ENCODE data around the gene GADD45GIP1.

GRCh38 chr19:12944104-12944674 is 12.8 kb downstream of the GADD45GIP1 start:
- TF ChIP-seq, protein P1, sequence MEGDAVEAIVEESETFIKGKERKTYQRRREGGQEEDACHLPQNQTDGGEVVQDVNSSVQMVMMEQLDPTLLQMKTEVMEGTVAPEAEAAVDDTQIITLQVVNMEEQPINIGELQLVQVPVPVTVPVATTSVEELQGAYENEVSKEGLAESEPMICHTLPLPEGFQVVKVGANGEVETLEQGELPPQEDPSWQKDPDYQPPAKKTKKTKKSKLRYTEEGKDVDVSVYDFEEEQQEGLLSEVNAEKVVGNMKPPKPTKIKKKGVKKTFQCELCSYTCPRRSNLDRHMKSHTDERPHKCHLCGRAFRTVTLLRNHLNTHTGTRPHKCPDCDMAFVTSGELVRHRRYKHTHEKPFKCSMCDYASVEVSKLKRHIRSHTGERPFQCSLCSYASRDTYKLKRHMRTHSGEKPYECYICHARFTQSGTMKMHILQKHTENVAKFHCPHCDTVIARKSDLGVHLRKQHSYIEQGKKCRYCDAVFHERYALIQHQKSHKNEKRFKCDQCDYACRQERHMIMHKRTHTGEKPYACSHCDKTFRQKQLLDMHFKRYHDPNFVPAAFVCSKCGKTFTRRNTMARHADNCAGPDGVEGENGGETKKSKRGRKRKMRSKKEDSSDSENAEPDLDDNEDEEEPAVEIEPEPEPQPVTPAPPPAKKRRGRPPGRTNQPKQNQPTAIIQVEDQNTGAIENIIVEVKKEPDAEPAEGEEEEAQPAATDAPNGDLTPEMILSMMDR (IDR thresholded peaks at IDR 0.05; ENCODE audit: low read length) = no peak
- no peak for TF ChIP-seq EZH2 (IDR thresholded peaks at IDR 0.05; ENCODE audit: borderline replicate concordance, low read length)
